ENCODE data around the gene PALLD.

The PALLD gene

DNA sequence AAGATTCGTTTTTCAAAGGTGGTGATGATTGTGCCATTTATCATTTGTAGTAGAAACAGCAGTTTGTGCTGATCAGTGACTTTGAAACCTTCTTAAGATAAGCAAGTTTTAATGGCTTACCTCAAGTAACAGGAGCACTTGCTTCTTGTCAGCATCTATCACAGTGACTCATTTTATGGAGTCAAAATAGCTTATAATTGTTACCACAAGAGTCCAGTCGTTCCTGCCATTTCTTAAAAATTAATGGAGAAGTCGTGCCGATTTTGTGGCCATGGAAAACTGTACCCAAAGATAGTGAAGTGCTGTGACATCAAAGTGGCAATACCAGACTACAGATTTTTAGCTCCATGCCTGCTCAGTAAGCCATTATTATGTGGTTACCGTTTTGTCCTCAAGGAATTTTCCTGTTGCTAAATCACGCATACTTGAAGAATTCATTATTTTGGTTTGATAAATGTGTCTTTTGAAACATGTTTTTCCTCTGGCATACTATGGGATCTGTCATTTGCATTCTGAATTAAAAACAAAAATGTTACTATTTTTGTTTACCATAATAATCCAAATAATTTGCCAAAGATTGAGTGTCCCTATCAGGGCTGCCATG, 383.3 kb downstream of the PALLD start:
- peak; percentile 82 for DNase-seq (ENCODE audit: low read depth)
- TF ChIP-seq, protein P1, sequence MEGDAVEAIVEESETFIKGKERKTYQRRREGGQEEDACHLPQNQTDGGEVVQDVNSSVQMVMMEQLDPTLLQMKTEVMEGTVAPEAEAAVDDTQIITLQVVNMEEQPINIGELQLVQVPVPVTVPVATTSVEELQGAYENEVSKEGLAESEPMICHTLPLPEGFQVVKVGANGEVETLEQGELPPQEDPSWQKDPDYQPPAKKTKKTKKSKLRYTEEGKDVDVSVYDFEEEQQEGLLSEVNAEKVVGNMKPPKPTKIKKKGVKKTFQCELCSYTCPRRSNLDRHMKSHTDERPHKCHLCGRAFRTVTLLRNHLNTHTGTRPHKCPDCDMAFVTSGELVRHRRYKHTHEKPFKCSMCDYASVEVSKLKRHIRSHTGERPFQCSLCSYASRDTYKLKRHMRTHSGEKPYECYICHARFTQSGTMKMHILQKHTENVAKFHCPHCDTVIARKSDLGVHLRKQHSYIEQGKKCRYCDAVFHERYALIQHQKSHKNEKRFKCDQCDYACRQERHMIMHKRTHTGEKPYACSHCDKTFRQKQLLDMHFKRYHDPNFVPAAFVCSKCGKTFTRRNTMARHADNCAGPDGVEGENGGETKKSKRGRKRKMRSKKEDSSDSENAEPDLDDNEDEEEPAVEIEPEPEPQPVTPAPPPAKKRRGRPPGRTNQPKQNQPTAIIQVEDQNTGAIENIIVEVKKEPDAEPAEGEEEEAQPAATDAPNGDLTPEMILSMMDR (conservative IDR thresholded peaks at IDR 0.05; ENCODE audit: low read length) = no peak

GRCh38 chr4:168880811-168881595, 384.2 kb downstream of the PALLD start:
- TF ChIP-seq, protein P1 (conservative IDR thresholded peaks at IDR 0.05; ENCODE audit: low read length) = no peak
- no peak overlapping the region for H3K4me3 ChIP-seq (ENCODE audit: low read length)
- DNase-seq (ENCODE audit: low read depth) = no peak

More for the DNA sequence above, 383.3 kb downstream of the PALLD start:
- H3K4me3 ChIP-seq (ENCODE audit: low read length) = no peak overlapping the region

DNA sequence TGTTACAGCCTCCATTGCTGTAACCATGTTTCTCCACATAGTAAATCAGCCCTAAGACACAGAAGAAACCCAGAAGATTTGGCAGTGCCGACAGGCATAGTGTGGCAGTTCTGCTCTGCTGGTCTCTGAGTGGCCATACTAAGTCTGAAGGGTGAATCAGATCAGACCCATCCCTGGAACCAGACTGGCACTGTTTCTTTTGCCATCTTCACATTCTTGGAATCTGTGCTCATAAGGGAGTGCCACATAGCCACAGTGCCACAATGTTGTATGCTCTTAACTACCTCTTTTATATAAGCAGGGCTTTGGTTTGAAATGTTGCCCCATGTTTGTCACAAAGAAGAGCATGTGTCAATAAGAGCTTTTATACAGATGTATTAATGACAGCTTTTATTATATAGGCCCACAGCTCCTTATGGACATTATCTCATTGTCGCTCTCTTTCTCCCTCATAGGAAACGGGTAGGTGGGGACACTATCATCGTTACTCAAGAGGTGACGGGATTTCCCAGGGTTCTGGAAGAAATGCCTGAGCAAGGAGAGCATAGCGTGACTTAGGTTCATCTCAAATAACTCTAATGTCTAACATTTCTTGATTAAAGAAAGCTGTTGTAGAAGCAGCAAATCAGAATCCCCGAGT, 385.0 kb downstream of the PALLD start:
- no peak for DNase-seq (ENCODE audit: low read depth)
- H3K4me3 ChIP-seq (ENCODE audit: low read length) = no peak overlapping the region
- TF ChIP-seq, protein P1 (conservative IDR thresholded peaks at IDR 0.05; ENCODE audit: low read length) = no peak

DNA sequence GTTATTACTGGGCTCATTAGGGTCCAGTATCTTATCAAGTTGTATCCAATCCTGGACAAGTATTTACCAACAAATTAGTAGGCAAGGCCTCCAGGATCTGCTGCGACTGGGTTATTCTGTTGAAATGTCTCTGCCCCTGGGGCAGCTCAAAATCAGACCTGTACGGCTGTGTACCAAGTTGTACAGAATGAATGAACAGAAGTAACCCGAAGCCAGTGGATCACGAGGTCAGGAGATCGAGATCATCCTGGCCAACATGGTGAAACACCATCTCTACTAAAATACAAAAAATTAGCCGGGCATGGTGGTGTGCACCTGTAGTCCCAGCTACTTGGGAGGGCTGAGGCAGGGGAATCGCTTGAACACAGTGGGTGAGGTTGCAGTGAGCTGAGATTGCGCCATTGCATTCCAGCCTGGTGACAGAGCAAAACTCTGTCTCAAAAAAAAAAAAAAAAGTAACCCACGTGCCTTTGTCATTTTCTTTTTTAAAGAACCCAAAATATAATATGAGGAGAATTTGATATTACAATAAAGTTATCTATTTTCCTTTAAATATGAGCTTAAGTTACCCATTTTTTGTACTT, 385.9 kb downstream of the PALLD start:
- DNase-seq (ENCODE audit: low read depth) = peak; percentile 68
- no peak overlapping the region for H3K4me3 ChIP-seq (ENCODE audit: low read length)
- TF ChIP-seq, protein P1 (conservative IDR thresholded peaks at IDR 0.05; ENCODE audit: low read length) = no peak

DNA sequence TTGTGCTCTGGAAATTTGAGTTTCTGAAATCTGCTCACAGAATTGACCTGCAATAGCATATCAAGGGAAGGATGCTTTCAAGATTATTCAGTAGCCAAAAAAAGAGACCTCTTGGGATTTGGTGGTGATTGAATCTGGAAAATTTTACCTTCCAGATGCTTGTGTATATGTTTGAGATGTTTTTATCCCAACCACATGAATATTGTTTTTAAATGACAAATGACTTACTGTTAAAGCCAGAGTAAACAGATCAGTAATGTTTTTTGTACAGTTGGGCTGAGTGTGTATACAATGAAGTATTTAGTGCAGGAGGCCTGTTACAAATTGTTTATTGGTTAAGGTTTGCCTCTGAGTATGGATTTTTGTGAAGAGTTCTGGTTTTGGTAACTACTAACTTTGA, 386.7 kb downstream of the PALLD start:
- H3K4me3 ChIP-seq (ENCODE audit: low read length) = no peak overlapping the region
- peak; percentile 72 for DNase-seq (ENCODE audit: low read depth)
- TF ChIP-seq, protein P1 (conservative IDR thresholded peaks at IDR 0.05; ENCODE audit: low read length) = no peak

DNA sequence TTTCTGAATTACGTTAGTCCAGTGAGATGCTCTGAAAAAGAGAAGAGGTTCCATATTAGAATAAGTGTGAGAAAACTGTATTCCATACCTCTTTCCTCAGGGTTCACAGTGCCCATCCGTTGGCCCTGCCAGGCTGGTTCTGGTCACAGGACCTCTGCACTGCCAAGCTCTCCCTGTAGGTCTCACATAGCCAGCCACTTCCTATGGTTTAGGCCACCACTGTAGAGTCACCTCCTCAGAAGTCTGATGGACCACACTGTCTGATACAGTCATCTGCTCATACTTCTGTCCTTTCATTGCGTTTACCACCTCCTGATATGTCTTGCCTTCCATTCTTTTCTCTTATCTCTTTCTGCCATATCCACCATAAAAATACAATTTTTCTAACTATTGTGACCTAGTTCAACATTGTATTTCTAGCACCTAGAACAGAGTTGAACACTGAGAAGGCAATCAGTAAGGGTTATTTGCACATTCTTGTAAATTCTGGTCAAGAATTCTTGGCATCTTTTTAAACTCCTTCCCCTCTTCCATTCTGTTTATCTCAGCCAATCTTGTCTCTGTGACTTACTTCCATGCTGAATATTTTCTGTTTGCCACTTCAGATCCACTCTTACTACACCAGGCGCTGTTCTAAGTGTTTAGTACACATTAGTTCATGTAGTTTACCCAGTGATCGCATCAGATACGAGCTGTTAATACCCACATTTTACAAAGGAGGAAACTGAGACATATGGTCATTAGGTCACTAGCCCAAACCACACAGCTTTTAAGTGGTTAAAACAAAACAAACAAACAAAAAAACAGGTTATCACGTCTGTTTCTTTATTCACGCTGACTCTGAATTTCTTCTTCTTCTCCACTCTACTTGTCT, 387.6 kb downstream of the PALLD start:
- TF ChIP-seq, protein P1 (conservative IDR thresholded peaks at IDR 0.05; ENCODE audit: low read length) = no peak
- H3K4me3 ChIP-seq (ENCODE audit: low read length) = no peak overlapping the region
- no peak for DNase-seq (ENCODE audit: low read depth)

Measured in AG10803 (cell line).